ENCODE measurements around the gene CREB1. TPM values are rescaled to one million over a fixed set of nuclear protein-coding genes. Genes with fewer than 3 reads are reported as not detected.

CREB1 gene
- total RNA-seq, 1 experiment from 2014 or later: 34.6 TPM

DNA sequence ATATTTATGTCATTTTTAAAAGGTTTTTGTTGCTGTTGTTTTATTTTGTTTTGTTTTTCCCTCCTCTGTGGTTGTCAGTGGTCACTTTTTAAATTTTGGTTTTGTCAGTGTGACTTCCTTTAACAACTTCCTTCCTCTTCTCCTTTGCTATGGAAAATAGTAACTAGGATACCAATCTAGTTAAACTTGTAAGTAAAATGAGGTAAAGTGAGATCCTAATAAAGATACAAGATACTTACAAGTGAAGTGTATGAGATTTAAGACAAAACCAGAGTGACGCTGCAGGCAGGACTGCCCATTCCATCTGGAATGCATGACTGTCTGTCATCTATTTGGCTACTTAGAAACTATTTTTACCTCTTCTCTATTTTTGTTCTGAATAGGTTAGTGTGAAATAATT, 30.6 kb upstream of the CREB1 start:
- in situ Hi-C loops (cut with HindIII; ENCODE audit: low pct_unique_long_range_greater_than_20kb, low sequenced_read_pairs): no loop called here

GRCh38 chr2:207501802-207502576, 27.8 kb upstream of the CREB1 start:
- in situ Hi-C loops (cut with HindIII; ENCODE audit: low pct_unique_long_range_greater_than_20kb, low sequenced_read_pairs): no loop called here
- DNase-seq (ENCODE audit: low read depth, low spot score): no peak

More for the DNA sequence above, 30.6 kb upstream of the CREB1 start:
- DNase-seq (ENCODE audit: low read depth, low spot score): no peak

GRCh38 chr2:207502577-207503198, 27.1 kb upstream of the CREB1 start:
- in situ Hi-C loops (cut with HindIII; ENCODE audit: low pct_unique_long_range_greater_than_20kb, low sequenced_read_pairs): no loop called here
- DNase-seq (ENCODE audit: low read depth, low spot score): no peak

DNA sequence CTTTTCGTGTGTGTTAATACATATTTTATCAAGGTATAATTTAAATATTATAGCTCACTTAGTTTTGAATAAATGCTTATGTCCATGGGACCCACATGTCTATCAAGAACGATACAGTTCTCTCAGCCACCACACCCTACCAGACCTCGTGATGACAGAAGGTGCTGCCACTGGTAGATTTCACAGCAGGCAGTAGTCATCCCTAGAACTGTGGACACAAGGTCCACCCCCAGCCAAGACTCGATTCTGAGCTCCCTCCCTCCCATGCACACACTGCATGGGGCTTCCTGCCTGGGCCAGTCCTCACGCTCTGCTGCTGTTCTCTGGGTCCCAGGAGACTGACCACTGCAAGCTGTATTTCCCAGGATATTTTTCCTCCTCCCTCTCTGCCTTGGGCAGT, 26.5 kb upstream of the CREB1 start:
- in situ Hi-C loops (cut with HindIII; ENCODE audit: low pct_unique_long_range_greater_than_20kb, low sequenced_read_pairs): no loop called here
- no peak for DNase-seq (ENCODE audit: low read depth, low spot score)

- in situ Hi-C loops (cut with HindIII; ENCODE audit: low pct_unique_long_range_greater_than_20kb, low sequenced_read_pairs): no loop called here
- no peak for DNase-seq (ENCODE audit: low read depth, low spot score)
Observed at GRCh38 chr2:207504513-207505170, 25.1 kb upstream of the CREB1 start.

GRCh38 chr2:207505171-207505570, 24.6 kb upstream of the CREB1 start:
- no peak for DNase-seq (ENCODE audit: low read depth, low spot score)
- in situ Hi-C loops (cut with HindIII; ENCODE audit: low pct_unique_long_range_greater_than_20kb, low sequenced_read_pairs): no loop called here

- in situ Hi-C loops (cut with HindIII; ENCODE audit: low pct_unique_long_range_greater_than_20kb, low sequenced_read_pairs): no loop called here
- DNase-seq (ENCODE audit: low read depth, low spot score): no peak
Observed at GRCh38 chr2:207505728-207506127, 24.0 kb upstream of the CREB1 start.

GRCh38 chr2:207506426-207506825, 23.3 kb upstream of the CREB1 start:
- in situ Hi-C loops (cut with HindIII; ENCODE audit: low pct_unique_long_range_greater_than_20kb, low sequenced_read_pairs): no loop called here
- DNase-seq (ENCODE audit: low read depth, low spot score): no peak

DNA sequence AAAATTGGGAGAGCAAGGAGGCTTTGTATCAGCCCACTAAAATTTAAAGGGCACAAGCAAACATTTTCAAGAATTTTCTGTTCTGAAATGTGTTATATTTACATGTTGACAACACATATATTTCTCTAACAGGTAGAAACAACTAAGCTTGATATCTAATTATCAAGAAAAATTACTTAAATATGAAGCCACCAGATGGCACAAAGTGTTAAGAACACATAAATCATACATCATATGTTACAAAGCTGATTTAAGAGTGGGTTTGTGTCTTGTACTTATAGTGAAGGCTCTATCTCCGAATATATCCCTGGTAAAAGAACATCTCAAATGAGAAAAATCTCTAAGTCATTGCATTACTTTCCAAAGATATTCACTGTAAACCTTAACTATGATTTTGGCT, 19.6 kb upstream of the CREB1 start:
- in situ Hi-C loops (cut with HindIII; ENCODE audit: low pct_unique_long_range_greater_than_20kb, low sequenced_read_pairs): no loop called here
- DNase-seq (ENCODE audit: low read depth, low spot score): no peak

DNA sequence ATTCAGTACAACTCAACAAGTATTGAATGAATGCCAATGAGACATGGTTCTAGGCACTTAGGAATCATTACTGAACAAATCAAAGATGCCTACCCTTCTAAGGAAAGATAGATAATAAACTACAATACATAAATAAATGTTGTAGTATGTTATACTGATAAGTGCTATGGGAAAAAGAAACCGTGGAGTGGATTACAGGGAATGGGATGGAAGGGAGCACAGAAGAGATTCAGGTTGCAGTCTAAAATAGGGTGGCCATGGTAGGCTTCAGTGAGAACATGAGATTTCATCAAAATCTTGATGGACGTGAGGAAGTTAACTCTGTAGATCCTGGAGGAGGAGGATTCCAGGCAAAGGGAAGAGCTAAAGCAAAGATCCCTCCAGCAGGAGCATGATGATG, 17.9 kb upstream of the CREB1 start:
- no peak for DNase-seq (ENCODE audit: low read depth, low spot score)
- in situ Hi-C loops (cut with HindIII; ENCODE audit: low pct_unique_long_range_greater_than_20kb, low sequenced_read_pairs): no loop called here

GRCh38 chr2:207512356-207512755, 17.4 kb upstream of the CREB1 start:
- in situ Hi-C loops (cut with HindIII; ENCODE audit: low pct_unique_long_range_greater_than_20kb, low sequenced_read_pairs): no loop called here
- DNase-seq (ENCODE audit: low read depth, low spot score): no peak

- in situ Hi-C loops (cut with HindIII; ENCODE audit: low pct_unique_long_range_greater_than_20kb, low sequenced_read_pairs): no loop called here
- DNase-seq (ENCODE audit: low read depth, low spot score): no peak
Observed at GRCh38 chr2:207513551-207514257, 16.1 kb upstream of the CREB1 start.

- in situ Hi-C loops (cut with HindIII; ENCODE audit: low pct_unique_long_range_greater_than_20kb, low sequenced_read_pairs): no loop called here
- no peak for DNase-seq (ENCODE audit: low read depth, low spot score)
Observed at GRCh38 chr2:207514451-207514850, 15.3 kb upstream of the CREB1 start.

DNA sequence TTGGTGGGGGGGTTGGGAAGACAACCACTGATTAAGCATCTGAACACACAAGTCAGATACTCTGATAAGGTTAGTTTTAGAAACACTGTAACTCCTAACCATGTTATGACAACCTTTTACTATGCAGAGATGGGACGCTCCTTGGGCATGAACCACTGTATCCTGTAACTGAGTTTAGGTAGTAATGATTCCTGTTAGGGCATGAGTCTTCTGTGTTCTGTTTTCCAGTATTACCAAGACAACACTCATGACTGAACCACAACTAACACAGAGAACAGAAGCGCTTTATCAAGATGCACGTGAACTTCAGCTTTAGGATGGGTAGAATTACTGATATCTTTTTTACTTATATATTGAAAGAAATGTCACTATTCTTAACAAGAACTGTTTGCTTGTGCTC, 14.1 kb upstream of the CREB1 start:
- in situ Hi-C loops (cut with HindIII; ENCODE audit: low pct_unique_long_range_greater_than_20kb, low sequenced_read_pairs): no loop called here
- peak; percentile 65 for DNase-seq (ENCODE audit: low read depth, low spot score)

- no peak for DNase-seq (ENCODE audit: low read depth, low spot score)
- in situ Hi-C loops (cut with HindIII; ENCODE audit: low pct_unique_long_range_greater_than_20kb, low sequenced_read_pairs): no loop called here
Observed at GRCh38 chr2:207516206-207516605, 13.6 kb upstream of the CREB1 start.

- no peak for DNase-seq (ENCODE audit: low read depth, low spot score)
- in situ Hi-C loops (cut with HindIII; ENCODE audit: low pct_unique_long_range_greater_than_20kb, low sequenced_read_pairs): no loop called here
Observed at GRCh38 chr2:207523005-207523404, 6.8 kb upstream of the CREB1 start.

DNA sequence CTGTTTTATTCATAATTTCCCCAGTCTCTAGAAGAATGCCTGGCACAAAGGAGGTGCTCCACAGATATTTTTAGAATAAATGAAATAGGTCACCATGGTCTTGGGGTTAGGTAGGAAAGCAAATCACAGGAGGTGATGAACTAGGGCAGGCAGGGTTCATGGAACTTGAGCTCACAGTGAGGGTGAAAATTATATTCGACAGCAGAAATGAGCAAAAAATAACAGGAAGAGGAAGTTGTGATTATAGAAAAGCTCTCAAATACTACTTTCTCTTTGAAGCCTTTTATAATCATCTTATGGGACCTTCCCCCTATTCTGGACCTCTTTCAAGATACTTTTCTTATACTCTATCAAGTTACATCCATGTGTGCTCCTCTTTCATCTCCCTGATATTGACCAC, 4.5 kb upstream of the CREB1 start:
- no peak for DNase-seq (ENCODE audit: low read depth, low spot score)
- in situ Hi-C loops (cut with HindIII; ENCODE audit: low pct_unique_long_range_greater_than_20kb, low sequenced_read_pairs): no loop called here

DNA sequence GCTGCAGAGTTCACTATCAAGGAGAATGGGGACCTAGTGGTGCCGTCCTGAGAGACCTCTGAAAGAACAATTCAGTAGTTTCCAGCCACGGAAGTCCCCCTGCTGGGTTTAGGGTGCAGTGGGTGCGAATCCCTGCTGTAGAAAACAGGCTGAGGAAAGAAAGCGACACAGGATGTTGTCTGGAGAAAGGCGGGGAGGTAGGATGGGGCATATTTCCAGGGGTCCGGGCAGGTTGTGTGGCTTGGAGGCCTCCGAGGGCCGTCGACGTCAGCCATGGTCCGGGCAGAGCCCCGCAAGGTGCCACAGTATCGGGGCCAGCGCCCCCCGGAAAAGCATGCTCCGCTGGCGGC, 807 bp upstream of the CREB1 start:
- in situ Hi-C loops (cut with HindIII; ENCODE audit: low pct_unique_long_range_greater_than_20kb, low sequenced_read_pairs): no loop called here

More for the DNA sequence above, 807 bp upstream of the CREB1 start:
- peak; percentile 29 for DNase-seq (ENCODE audit: low read depth, low spot score)
